ENCODE data around the gene C17orf107. TPM values are rescaled to one million over a fixed set of nuclear protein-coding genes. Genes with fewer than 3 reads are reported as not detected.
A peak's percentile ranks its signal among the peaks of the same experiment; 100 is the strongest.

Gene C17orf107
- total and polyA plus RNA-seq, 2 of the 13 experiments (the other 11 are each of a cell fraction or from before 2014, with no cell fraction given): 0.20 to 0.59 TPM

GRCh38 chr17:4908711-4909496 lies 9.6 kb downstream of the C17orf107 start (continued):
- TF ChIP-seq TRIM22 (IDR thresholded peaks at IDR 0.05) (no peak), BCL6 (CRISPR knock-in tag; IDR thresholded peaks at IDR 0.05) (peak; percentile 25; the same call in 1 of the 2 replicates), ZFP91 (CRISPR knock-in tag; IDR thresholded peaks at IDR 0.05; ENCODE audit: borderline replicate concordance) (no peak; the same call in 1 of the 2 replicates), MXD4 (CRISPR knock-in tag; IDR thresholded peaks at IDR 0.05) (peak; percentile 35; the same call in 1 of the 2 replicates), CENPBD1 (CRISPR knock-in tag; IDR thresholded peaks at IDR 0.05; ENCODE audit: borderline replicate concordance, low read depth) (no peak), ASH2L (IDR thresholded peaks at IDR 0.05; ENCODE audit: insufficient read length, low read depth, low read length) (peak; percentile 14), ZNF205 (CRISPR knock-in tag; IDR thresholded peaks at IDR 0.05) (0 out of 2 replicates have a peak, but pooled peaks have one; percentile 24), ZNF280B (CRISPR knock-in tag; IDR thresholded peaks at IDR 0.05; ENCODE audit: borderline replicate concordance) (no peak), ZNF264 (CRISPR knock-in tag; IDR thresholded peaks at IDR 0.05) (peak; percentile 26; the same call in 1 of the 2 replicates), ZNF121 (CRISPR knock-in tag; IDR thresholded peaks at IDR 0.05) (peak; percentile 70), ZNF788 (CRISPR knock-in tag; IDR thresholded peaks at IDR 0.05; ENCODE audit: borderline replicate concordance) (no peak; the same call in 1 of the 2 replicates), KIAA2018 (CRISPR knock-in tag; IDR thresholded peaks at IDR 0.05; ENCODE audit: borderline replicate concordance) (no peak)

All from HepG2 (cell line).